GM21515 (cell line): Measurements from ENCODE around the gene CYP2F1.
"Not testable (repeated sequence)": the region's sequence is repeated elsewhere in the genome, so short reads cannot be mapped to it uniquely, and the experiment has no call there.

Experiments used
- ATAC-seq: cut with Tn5 transposase; IDR thresholded peaks from one replicate; pipeline ENCODE4 v1.9.1; 2021; ENCODE audit not compliant: unreplicated experiment

Gene CYP2F1

DNA sequence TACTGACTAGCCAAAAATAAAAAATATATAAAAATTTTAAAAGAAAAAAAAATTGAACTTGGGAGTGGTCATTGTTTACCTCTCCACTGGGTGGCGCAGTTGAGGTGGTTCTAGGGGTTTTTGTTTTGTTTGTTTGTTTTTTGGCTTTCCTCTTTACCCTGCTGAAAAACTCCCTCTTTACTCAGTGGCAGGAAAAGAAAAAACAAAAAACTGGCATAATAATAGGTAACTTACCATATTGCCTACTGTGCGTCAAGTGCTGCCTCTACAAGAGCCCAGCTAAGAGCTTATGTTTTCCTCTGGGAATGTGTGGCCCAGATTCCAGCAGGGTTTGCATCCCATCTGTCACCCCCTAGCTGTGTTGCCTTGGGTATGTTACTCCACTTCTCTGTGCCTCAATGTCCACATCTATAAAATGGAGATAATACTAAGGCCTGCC is 12.6 kb downstream of the CYP2F1 start:
- ATAC-seq, result not testable (repeated sequence)

DNA sequence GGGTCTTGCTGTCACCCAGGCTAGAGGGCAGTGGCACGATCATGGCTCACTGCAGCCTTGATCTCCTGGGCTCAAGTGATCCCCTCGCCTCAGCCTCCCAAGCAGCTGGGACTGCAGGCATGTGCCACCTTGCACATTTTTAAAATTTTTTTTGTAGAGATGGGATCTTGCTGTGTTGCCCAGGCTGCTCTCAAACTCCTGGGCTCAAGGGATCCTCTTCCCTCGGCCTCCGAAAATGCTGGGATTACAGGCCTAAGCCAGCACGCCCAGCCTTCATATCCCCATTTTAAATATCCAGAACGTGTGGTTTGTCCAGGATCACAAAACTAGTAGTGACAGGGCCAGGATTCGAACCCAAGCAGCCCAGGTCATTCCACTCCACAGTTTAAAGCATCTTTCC is 13.1 kb downstream of the CYP2F1 start:
- not testable (repeated sequence) for ATAC-seq

DNA sequence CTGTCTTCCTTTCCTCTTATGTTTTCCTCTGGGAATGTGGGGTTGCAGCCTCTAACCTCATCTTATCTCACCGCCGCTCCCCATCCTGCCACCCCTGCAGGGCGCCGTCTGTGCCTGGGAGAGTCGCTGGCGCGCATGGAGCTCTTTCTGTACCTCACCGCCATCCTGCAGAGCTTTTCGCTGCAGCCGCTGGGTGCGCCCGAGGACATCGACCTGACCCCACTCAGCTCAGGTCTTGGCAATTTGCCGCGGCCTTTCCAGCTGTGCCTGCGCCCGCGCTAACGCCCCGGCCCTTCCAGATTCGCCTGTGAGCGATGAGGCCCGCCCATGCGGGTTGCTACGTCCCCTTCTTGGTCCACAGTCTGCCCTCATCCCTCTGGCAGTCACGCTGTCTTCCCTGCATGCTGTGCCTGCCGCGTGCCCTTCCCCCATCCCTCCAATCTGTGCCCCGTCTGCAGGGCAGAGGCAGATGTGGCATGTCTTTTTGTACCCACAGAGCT is 13.6 kb downstream of the CYP2F1 start:
- ATAC-seq, result not testable (repeated sequence)

DNA sequence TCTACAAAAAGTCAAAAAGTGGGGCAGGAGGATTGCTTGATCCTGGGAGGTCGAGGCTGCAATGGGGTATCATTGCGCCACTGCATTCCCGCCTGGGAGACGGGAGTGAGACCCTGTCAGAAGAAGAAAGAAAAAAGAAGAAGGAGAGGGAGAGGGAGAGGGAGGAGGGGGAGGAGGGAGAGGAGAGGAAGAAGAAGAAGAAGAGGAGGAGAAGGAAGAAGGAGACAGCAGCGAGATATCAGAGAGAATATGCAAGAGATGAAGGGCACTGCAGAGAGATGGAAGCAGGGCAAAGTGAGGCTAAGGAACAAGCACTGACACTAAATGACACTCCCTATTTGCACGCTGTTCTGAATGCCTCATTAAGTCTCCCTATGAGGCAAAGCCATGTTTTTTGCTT is 14.5 kb downstream of the CYP2F1 start:
- no peak for ATAC-seq

DNA sequence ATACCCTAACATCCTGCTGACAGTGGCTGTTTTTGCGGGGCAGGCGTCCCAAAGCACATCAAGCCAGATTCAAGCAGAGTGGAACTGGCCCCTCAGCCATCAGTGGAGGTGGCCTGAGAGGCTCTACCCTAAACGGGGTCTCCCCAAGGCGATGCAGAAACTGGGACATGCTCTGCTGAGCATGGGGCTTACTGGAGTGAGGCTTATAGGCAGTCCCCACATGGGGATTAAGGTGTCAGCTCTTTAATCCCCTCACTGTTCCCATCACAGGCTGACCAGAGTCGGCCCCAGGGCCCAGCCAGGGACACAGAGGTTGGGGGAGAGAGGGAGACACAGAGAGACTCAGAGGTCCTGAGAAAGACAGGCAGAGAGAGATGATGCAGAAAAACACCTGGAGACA is 17.0 kb downstream of the CYP2F1 start:
- ATAC-seq, result no peak

DNA sequence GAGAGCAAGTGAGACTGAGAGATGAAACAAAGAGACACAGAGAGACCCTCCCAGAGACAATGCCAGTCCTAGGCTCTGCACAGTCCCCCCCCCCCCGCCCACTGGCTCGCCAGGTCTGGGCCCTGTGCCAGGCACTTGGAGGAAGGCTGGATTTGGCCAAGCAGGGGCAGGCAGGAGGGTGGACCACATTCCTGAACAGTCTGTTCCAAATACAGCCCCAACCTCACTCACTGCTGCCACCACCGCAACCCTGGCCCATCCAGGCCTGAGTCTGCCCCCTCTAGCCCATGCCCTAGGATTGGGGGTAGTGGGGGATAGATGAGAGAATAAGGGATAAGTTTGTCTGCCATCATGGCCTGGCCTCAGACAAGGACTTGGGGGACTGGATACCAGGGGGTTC is 19.0 kb downstream of the CYP2F1 start:
- ATAC-seq, result no peak

DNA sequence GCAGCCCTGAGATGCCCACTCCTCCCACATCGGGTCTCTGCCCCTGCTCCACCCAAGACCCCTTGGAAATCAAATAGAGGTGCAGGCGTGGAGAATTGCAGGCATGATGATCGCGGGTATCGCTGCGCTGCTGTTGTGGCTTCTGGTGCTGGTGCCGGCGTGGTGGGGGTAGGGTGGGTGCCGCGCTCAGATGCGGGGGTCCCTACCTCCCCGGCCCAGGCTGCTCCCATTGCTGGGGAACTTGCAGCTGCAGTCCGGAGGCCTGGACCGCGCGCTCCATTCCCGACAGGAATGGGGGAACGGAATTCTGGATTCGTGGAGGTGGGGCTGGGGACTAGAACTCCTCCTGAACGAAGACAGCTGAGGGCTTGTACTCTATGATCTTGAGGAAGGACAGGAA is 20.4 kb downstream of the CYP2F1 start:
- ATAC-seq, result no peak

DNA sequence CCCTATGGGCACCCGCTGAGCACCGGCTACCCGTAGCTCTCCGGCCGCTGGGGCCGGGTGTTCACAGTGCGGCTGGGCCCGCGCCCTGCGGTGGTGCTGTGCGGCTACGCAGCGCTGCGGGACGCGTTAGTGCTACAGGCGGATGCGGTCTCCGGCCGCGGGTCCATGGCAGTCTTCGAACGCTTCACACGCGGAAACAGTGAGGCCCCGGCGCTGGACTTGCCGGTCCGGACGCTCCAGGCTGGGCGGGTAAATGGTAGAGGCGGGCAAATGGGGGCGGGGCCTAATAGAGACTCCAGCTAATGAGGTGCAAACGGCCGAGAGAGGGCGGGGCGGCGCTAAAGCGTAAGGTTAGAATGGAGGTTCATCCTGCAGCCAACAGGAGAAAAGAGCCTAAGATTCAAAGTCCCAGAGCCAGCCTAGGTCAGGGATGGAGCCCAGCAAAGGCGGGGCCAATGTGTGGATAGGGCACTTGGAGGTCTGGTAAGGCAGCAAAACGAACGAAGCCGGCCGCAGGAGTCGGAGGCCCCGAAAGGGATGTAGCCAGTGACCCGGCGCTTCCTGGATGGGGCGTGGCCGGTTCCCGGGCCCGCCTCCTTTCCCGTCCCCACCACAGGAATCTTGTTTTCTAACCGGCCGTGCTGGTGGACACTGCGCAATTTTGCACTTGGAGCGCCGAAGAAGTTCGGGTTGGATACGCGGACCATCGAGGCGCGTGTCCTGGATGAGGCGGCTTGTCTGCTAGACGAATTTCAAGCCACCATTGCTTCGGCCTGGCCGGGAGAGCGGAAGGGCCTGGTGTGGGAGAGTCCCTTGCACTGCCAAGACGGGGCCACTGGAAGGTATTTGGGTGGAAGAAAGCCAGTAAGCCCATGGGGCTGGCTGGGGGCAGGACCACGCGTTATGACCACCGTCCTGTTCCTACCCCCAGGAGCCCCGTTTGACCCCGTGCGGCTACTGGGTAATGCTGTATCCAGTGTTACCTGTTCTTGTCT is 21.5 kb downstream of the CYP2F1 start:
- not testable (repeated sequence) for ATAC-seq

DNA sequence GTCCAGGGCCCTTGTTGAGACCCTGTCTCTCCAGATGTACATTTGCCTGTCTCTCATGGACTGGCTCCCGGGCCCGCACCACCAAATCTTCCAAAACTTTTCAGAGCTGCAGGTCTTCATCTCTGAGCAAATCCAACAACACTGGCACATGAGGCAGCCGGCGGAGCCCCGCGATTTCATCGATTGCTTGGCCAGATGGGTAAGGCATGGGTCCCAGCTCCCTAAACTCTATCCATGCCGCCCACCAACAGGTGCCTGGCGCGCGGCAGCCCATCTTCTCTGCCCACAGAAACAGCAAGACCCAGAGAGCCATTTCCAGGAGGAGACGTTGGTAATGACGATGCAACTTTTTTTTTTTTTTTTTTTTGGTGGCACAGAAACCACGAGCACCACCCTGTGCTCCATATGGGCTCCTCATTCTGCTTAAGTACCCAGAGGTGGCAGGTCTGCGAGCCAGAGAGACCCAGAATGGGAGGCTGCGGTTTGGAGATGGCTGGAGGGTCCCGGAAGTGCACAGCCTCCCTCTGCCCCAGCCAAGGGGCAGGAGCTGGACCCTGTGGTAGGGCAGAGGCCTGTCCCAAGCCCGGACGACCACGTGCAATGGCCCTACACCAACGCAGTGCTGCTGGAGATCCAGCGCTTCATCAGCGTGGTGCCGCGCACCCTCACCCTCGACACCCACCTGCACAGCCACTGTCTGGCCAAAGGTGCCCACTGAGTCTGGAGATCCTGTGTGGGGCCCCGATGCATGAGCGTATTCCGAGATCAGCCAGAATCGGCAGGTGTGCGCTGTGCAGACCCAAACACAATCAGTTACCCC is 22.6 kb downstream of the CYP2F1 start:
- ATAC-seq, result no peak

DNA sequence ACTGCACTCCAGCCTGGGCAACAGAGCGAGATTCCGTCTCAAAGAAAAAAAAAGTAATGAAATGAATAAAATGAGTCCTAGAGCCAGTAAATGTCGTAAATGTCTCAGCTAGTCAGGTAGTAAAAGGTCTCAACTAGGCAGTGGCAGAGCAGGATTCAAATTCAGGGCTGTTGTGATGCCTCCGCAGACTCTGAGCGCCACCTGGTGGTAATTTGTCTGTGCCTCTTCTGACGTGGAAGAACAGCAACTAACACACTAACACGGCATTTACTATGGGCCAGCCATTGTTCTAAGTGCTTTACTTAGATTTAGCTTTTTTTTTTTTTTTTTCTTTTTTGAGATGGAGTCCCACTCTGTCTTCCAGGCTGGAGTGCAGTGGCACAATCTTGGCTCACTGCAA is 30.2 kb downstream of the CYP2F1 start:
- ATAC-seq, result no peak

DNA sequence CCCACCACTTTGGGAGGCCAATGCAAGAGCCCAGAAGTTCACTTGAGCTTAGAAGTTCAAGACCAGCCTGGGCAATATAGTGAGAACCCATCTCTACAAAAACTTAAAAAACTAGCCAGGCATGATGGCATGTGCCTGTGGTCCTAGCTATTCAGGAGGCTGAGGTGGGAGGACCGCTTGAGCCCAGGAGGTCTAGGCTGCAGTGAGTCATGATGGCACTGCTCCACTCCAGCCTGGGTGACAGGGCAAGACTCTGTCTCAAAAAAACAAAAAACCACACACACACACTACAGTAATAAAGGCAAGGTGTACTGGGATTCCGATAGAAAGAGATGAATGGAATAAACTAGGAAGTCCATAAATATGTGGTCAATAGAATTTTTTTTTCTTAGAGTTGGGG is 35.6 kb downstream of the CYP2F1 start:
- no peak for ATAC-seq

DNA sequence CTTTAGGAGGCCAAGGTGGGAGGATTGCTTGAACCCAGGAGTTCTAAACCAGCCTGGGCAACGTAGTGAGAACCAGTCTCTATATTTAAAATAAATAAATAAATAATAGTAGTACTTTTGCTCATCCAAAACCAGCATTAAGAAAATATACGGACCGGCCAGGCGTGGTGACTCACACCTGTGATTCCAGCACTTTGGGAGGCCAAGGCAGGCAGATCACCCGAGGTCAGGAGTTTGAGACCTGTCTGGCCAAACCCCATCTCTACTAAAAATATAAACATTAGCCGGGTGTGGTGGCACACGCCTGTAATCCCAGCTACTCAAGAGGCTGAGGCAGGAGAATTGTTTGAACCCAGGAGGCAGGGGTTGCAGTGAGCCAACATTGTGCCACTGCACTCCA is 36.8 kb downstream of the CYP2F1 start:
- ATAC-seq, result not testable (repeated sequence)

DNA sequence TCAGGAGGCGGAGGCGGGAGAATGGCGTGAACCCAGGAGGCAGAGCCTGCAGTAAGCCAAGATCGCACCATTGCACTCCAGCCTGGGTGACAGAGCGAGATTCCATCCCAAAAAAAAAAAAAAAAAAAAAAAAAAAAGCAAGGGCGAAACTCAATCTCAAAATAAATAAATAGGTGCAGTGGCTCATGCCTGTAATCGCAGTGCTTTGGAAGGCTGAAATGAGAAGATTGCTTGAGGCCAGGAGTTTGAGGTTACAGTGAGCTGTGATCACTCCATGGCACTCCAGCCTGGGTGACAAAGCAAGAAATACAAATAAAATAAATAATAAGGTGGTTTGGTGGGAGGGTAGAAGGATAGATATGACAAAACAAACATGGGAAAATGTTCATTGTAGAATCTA is 39.8 kb downstream of the CYP2F1 start:
- no peak for ATAC-seq

DNA sequence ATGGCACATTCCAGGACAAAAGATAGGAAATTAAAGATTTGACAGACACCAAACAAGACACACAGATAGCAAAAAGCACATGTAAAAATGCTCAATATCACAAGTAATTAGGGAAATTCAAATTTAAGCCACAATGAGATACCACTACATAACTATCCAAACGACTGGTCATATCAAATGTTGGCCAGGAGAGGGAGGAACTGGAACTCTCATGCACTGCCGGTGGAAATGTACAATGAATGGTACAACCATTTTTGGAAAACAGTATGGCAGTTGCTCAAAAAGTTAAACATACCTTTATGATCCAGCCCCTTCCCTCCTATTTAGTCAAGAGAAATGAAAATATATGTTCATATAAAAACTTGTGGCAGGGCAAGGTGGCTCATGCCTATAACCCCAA is 42.0 kb downstream of the CYP2F1 start:
- ATAC-seq, result no peak

DNA sequence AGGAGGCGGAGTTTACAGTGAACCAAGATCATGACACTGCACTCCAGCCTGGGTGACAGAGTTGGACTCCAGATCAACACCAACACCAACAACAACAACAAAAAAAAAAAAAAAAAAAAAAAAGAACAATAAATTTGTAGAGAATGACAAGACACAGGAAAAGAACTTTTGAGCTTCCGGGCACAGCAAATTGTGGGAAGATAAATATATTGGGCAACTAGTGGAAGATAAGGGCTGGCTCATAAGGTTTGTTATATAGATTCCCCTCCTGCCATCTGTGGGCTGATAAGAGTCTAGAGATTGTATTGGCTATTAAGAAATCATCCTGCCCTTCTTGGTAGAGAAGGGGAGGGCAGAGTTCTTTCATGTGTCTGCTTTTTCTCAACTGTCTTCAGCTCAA is 45.6 kb downstream of the CYP2F1 start:
- no peak for ATAC-seq

DNA sequence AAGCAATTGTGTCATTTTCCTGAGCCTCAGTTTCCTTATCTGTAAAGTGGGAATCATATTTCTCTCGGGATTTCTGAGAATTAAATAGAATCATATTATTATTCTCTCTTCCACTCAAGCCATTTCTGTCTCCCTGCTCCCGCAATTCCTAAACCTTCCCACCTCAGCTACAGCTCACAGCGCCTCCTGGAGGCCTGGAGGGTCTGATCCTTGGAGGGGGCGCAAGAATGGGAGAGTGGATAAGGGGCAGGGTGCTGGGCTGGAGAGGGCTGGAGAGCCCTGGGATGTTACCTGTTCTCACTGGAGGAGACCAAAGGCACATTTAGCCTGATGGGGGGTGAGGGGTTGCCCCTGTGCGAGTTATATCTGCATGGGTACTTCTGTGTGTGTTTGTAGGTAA is 47.7 kb downstream of the CYP2F1 start:
- no peak for ATAC-seq

DNA sequence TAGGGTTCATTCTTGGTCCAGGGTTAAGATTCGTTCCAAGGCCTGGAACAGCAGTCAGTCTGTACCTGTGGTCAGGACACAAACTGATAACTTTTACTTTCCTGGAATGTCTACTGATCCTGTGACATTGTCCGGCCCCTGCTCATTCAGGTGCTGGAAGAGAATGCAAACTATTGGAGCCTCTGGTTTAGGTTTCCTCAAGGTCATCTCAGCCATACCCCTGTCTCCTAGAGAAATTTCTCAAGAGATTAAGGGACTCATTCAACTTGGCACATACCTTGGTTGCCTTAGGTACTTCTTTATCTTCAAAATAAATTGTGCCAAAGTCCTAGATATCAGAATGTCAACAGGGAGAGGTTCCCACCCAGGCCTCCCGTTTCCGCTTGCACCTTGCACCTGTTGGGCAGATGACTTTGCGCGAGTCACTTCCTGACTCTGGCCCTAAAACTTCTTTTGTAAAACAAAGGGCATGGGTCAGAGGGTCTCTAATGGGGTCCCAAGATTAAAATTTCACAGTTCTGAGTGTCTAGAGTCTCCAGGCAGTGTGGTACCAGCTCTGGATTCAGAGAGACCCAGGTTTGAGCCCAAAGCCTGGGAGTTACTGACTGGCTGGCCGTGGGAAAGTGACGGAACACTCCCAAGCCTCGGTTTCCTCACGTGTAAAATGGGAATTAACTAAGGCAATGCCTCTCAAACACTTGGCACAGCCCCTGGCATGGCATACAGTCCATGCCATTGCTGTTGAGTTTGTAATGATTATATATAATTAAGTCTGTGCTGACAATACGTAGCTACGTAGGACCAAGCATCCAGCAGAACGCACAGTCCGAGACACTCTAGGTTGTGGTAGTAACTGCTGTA is 52.9 kb downstream of the CYP2F1 start:
- ATAC-seq, result no peak

DNA sequence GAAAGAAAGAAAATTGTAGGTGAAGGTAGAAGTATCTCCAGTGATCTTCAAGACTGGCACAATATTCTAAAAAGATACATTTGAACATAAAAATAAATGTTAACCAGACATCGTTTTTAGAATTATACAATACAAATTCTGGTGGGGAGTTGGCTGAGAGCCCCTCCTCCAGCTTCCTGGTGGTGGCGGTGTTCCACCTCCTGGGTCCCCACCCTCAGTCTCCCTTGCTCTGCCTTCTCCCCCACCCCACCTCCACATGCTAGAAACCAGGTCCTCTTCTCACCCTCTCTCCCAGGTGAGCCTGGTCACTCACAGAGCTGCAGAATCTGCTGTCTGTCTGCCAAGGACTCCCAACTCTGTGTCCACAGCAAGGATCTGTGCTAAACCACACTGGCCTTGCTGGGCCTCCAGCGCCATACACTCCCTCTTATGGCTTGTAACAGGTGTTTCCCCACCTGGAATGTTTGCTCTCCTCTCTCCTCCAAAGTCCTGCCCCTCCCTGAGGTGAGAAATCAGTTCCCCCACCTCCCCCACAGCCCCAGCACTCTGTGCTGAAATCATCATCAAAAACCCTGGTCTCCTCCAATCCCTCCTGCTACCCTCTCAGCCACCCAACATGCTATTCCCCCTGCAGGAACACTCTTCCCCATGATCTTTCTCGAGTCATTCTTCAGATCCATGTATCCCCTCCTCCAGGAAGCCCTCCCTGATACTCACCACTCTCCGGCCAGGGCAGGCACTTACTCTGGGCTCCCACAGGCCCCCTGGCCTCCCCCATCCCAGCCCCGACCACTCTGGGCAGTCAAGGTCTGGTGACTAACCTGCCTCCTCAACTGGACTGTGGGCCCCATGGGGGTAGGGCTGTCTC is 58.3 kb downstream of the CYP2F1 start:
- no peak for ATAC-seq

DNA sequence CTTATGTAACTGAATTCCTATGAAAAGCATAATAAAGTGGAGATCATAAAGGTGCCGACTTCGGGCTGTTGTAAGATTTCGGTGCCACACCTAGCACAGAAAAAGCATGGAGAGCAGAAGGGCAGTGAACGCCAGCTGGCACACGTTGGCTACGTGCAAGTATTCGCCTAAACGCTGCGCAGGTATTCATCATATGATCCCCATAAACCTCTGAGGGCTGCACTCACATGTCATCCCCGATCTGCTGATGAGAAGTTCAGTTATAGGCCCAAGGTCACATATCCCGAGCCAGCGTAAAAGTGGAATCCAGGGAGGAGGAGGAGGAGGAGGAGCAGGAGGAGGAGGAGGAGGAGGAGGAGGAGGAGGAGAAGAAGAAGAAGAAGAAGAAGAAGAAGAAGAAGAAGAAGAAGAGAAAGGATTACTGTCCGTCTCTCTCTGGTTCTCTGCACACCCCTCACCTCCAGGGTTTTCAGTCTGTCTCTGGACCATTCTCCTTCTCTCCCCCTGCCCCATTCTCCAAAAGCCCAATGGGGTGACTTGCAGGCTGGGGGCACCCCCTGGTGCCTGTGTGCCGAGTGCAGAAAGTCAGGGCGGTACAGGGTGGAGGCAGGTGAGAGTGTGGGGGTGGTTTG is 60.2 kb downstream of the CYP2F1 start:
- ATAC-seq, result no peak
